NCI-H226 (cell line): ENCODE results near the gene MYLK4.

ENCODE experiments used
- DNase-seq: peaks from one replicate; pipeline ENCODE4 v3.0.0-alpha.2; 2015

Gene MYLK4

GRCh38 chr6:2754911-2755310 is 4.2 kb upstream of the MYLK4 start:
- no peak for DNase-seq

GRCh38 chr6:2754393-2754792 is 3.7 kb upstream of the MYLK4 start:
- no peak for DNase-seq

DNA sequence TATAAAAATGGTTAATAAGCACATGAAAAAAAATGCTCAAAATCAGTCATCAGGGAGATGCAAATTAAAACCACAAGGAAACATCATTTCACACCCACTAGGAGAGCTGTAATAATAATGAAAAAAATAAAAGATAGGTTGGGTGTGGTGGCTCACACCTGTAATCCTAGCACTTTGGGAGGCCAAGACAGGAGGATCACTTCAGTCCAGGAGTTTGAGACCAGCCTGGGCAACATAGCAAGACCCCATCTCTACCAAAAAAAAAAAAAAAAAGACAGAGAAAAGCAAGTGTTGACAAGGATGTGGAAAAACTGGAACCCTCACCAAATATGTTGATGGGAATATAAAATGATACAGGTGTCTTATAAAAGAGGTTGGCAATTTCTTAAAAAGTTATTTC is 3.0 kb upstream of the MYLK4 start:
- no peak for DNase-seq

DNA sequence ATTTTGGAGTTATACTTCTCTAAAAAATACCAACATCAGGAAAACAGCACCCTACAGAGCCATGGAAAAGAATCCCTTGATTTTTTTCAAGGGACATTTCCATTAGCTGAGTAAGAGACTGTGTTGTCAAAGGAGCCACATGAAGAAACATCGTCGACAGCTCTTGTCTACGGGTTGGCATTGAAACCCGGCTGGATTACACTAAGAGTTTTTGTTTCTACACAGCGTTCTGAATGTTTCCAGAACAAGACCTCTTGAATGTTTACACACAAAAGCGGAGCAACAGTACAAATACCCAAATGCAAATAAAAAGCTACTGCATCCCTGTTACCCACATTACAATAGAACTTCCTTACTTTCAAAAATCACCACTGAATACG is 2.4 kb upstream of the MYLK4 start:
- no peak for DNase-seq

DNA sequence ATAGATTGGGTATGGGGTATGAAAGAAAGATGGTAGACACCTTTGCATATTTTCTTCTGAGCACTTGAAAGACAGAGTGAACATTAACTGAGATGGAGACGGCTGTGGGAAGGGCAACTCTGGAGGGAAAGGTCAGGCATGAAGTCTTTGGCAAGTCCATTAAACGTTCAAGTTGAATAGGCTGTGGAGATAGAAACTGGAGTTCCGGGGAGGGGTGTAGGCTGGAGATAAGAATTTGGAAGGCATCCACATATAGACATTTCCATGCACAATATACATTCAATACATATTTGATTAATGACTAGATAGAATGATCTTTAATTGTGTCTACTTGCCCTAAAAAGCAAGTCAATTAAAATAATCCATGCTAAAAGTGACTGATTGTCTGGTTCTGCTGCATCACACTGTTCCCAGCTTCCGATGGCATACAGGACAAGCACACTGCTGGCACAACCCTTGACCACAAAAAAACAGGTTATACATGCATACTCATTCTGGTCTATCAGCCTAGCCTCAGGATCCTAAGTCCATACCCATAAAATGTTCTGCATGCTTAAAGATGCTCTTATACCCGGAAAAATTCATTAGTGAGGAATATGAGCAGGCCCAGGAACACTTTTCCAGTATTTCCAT is 1.9 kb upstream of the MYLK4 start:
- no peak for DNase-seq

DNA sequence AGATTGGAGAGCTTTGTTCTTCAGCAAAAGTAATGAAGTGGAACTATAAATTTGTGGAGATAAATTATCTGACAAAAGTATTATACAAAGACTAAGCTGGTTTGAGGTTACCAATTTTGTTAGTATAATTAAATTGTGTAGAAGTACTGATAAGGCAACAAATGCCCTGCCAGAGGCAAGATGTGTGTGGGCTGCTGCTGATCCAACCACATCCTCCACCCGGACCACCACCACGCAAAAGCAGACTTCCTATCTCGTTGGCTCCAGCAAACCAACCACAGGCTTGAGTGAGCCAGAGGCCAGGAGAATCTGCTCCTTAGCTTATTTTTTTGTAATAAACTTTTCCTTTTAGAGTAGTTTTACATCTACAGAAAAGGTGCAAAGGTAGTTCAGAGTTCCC is 1.1 kb upstream of the MYLK4 start:
- no peak for DNase-seq

DNA sequence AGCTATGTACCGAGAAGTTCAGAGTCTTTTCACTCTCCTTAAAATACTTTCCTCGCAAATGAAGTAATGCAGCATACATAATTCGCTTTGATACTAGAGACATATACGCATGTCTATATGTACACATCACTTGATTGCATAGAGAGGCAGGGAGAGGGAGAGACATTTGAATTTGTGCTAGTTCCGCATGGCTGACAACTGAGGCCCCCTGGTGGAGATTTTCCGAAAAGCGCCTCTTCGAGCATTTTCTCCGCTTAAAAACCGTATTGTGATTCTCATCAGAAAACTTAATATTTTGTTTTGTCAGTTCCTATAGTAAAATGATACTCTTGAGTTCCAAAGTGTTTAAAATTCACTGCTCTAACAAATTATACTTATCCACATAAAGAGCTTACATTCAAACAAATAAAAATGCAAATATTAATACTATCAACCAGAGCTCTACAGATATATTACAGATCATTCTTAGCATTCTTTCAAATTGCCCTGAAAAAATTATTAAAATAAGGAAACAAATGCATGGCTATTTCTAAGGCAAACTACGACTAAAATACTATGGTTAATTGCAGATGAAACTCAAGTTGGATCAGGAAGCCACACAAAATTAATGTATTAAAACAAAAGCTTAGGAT is 637 bp downstream of the MYLK4 start:
- no peak for DNase-seq

DNA sequence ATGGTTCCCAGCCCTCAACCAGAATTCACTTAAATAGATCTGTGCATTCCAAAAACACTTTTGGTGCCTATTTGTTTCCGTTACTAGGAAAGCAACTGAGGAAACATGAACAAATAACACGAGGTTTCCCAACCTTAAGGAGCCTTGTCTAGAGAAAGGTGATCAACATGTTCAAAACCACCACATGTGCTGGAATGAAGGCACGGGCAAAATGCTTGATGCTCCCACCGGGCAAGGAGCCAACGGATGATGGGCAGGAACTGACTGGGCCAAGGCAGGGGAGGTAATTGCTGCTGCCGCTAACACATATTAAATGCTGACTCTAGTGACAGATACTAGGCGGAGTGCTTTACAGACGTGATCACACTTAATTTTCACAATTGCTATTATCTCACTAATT is 2.5 kb downstream of the MYLK4 start:
- no peak for DNase-seq

DNA sequence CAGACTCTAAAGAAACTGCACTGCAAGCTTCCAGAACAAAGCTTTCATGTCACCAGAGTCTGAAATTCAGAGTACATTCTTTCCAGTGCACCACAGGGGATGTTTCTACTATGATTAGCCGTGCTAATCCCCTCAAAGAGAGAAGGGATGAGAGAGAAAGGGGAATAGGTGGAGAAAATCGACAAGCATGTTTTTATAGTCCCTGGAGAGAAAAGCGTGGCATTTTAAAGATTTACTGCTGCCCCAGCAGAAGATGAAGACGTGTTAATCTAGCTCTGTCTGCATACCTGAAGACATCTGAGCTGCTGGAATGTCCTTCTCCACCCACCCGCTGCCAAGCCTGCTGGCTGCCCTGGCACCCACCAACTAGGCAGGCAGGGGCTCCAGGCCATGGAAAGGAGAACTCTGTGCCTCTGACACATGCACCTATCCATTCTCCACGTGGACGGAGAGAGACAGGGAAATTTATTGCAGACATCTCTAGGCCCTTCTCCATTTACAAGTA is 4.1 kb downstream of the MYLK4 start:
- DNase-seq = no peak

DNA sequence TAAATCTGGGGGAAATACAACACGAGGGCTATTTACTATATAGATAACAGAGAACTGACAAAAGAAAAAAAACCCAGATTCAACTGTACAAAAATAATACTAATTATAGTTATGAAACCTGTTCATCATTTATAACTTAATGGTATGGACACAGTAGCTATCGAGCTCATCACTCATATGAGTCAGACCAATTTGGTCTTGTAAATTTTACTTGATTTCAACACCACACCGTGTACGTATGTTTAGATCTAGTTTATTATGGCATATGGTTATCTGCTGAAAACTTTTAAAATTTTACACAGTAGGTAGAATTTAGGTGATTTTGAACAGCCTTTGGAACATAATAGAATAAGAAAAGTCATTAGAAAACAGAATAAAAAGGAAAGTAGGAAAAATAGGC is 5.5 kb downstream of the MYLK4 start:
- no peak for DNase-seq

DNA sequence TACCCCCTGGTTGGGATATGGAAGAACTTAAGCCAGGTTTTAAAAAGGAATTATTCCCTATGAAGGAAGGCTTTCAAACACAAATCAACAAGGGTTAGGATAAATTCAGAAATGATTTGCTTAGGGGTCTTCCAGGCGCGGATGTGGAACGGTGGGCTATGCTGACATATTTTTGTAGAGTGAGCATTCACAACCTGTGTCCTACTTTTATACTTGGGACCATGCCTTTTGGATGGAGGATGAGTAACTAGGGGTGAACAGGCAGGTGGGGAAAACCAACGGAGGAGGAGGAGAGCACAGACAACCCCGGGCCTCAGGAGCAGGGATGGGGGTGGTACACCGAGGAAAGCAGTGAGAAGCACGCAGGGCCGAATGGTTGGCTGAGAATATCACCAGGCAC is 5.9 kb downstream of the MYLK4 start:
- DNase-seq = no peak

DNA sequence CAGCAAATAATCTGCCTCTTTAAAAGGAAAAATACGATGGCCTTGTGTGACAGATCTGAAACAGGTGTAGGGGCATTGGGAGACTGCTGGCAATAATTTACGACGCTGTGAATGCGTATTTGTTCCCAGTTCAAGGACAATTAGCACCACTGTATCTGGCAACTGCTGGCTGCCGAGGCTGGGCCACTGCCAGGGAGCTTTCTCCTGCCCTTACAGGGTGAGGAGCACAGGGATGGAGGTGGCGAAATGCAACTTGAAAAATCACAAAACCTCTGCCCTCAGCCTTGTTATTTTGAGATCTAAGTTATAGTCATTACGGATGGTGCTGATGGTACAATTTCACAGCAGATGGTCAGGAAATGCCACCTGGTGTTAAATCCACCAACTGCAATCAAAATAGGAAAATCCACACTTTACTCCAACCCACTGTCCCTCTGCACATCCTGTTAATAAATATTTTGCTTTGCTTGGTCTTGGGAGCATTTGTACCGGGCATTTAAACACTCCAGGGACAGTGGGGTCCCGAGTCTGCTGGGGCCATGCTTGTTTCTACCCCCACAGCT is 6.4 kb downstream of the MYLK4 start:
- DNase-seq = no peak

- no peak for DNase-seq
Measured at GRCh38 chr6:2743280-2744208, 7.2 kb downstream of the MYLK4 start.

GRCh38 chr6:2741756-2742155 is 9.0 kb downstream of the MYLK4 start:
- peak; percentile 74 for DNase-seq

DNA sequence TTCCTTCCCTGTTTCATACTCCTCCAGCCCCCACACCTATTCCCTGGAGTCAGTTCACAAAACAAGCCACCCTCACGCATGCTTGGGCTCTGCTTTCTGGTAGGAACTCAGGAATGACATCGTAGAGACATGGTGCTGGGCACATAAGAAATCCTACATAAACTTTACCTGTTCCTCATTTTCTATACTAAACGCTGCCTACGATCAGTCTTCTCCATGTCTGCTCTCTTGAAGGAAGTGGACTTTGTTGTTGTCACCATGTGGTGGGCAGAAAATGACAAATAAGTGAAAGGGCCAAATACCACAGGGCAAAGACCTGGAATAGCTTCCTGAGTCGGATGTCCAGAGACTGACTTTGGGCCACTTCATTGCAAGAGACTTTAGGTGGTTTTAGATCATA is 10.1 kb downstream of the MYLK4 start:
- DNase-seq = no peak

GRCh38 chr6:2739335-2739734 is 11.4 kb downstream of the MYLK4 start:
- peak; percentile 55 for DNase-seq

DNA sequence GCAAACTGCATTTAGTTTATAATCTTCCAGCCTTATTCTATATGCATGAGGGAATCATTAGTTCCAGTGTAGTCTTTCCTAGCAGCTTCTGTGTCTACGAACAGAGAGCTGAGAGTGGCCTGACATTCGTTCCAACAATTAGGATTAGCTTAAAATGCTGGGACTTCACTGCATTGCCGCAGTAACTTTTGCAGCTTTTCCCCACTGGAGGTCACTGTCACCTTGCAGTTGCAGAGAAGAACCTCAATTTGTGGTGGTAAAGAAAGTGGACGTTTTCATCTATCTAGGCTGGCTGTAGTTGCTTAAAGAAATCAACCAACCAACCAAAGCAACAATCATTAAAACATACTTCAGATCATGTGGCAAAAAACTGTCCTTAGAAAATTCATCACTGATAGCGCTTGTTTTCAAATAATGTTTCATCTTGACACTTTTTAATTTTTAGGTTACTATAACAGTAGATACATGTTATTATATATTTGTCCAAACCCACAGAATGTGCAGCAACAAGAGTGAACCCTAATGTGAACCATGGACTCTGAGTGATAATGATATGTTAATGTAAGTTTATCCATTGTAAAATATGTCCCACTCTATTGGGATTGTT is 12.2 kb downstream of the MYLK4 start:
- no peak for DNase-seq

- no peak for DNase-seq
Measured at GRCh38 chr6:2737885-2738284, 12.8 kb downstream of the MYLK4 start.

- no peak for DNase-seq
Measured at GRCh38 chr6:2734488-2735166, 16.1 kb downstream of the MYLK4 start.

DNA sequence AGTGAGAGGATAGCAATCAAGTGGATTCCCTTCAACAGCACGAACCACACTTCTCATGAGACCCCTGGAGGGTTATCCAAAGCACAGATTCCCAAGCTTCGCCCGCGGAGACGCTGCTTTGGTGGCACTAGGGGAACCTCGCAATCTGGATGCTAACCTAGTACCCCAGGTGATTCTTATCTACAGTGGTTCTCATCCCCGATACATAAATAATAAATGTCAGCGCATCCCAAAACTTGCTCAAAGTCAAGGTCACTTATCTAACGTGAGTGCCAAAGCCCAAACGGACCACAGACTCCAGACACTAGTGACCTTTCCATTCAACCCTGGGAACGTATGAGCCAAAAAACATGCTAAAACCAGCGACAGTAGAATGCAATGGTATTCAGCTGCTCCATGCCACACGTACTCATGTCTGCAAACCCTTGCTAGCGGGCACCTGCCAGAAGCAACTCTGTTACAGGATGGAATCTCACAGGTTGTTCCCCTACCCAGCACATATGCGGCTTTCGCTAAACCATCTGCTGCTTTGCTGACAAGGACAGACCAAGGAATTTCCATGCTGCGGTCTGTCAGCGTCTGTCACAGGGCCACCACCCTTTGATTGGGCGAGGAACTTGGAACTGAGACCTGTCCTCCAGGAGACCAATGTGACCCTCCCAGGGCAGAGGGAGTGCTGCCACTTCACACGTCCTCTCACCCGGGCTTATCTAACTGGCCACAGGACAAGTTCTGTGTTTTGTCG is 16.8 kb downstream of the MYLK4 start:
- no peak for DNase-seq

DNA sequence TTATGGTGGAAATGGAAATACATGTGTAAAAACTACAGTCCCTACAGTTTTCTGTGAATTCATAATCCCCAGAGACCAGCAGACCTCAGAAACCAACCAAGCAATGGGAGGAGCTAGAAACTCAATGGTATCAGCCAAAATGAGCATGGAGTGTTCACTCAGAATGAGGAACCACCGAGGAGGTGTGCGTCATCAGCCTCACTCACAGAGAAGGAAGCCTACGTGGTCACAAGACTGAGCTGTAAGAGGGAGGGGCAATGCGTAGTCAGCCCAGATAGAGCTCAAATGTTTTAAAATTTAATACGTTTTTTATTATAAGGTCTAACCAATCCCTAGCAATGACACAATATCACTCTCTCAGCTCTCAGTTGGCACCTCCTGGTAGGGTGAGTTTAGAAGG is 17.4 kb downstream of the MYLK4 start:
- no peak for DNase-seq
